K562 (cell line): ENCODE results near the gene LTA. TPM values are rescaled to one million over a fixed set of nuclear protein-coding genes. Genes with fewer than 3 reads are reported as not detected.

Experiments
- ARID1B ChIP-seq: fragments of 450-650 bp; IDR thresholded peaks from 2 replicates; pipeline ENCODE4 v1.6.1; 2016; ENCODE audit warnings: antibody characterized with exemption, mild to moderate bottlenecking, inconsistent platforms
- DPF2 ChIP-seq: fragments of 450-650 bp; IDR thresholded peaks from 2 replicates; pipeline ENCODE4 v1.6.1; 2016
- ETV5 ChIP-seq: sonication (generic); formaldehyde crosslinking; IDR thresholded peaks from 2 replicates; pipeline ENCODE4 v1.4.0; 2020; ENCODE audit warnings: low read depth, mild to moderate bottlenecking, missing genetic modification reagents
- HDAC2 ChIP-seq: fragments of 450-650 bp; IDR thresholded peaks from 2 replicates; pipeline ENCODE4 v1.6.1; 2016; ENCODE audit warnings: mild to moderate bottlenecking
- HIVEP1 ChIP-seq: fragments of 250-450 bp; sonication (Bioruptor Pico); IDR thresholded peaks from 2 replicates; pipeline ENCODE4 v1.4.0; 2020; ENCODE audit warnings: mild to moderate bottlenecking
- KDM1A ChIP-seq, 2 experiments: fragments of 450-650 bp; IDR thresholded peaks; 2 replicates each; pipeline ENCODE4 v1.6.1; 2016; ENCODE audit warnings: mild to moderate bottlenecking in 2 of 2
- KLF16 ChIP-seq: IDR thresholded peaks from 2 replicates; pipeline ENCODE4 v1.6.1; 2016; ENCODE audit warnings: antibody characterized with exemption
- LCOR ChIP-seq: sonication (generic); formaldehyde crosslinking; IDR thresholded peaks from 2 replicates; pipeline ENCODE4 v1.8.0; 2022; ENCODE audit warnings: mild to moderate bottlenecking, missing genetic modification reagents
- NEUROD1 ChIP-seq: fragments of 150-350 bp; IDR thresholded peaks from 2 replicates; pipeline ENCODE4 v1.6.1; 2014; ENCODE audit warnings: borderline replicate concordance, low read length, low read depth; ENCODE audit not compliant: partially characterized antibody
- RAD21 ChIP-seq, 2 experiments: fragments of 250-450 bp in 1 of 2; fragments of 450-650 bp in 1 of 2; sonication (Bioruptor Pico) in 1 of 2; formaldehyde crosslinking in 1 of 2; IDR thresholded peaks in 1 of 2; conservative IDR thresholded peaks in 1 of 2; 2 replicates each; pipeline versions ENCODE4 v1.4.0 to v1.8.0; 2020 to 2022; ENCODE audit warnings: mild to moderate bottlenecking in 2 of 2, moderate library complexity in 1 of 2
- RBFOX2 ChIP-seq: fragments of 200-400 bp; formaldehyde crosslinking; IDR thresholded peaks from 2 replicates; pipeline ENCODE4 v1.6.1; 2017; ENCODE audit warnings: low read depth, mild to moderate bottlenecking, low read length, moderate library complexity
- TBP ChIP-seq: optimal IDR thresholded peaks from 2 replicates; pipeline ENCODE3; 2011; ENCODE audit warnings: low read depth, low read length, improper control_type of control experiment
- TCF3 ChIP-seq: sonication (generic); formaldehyde crosslinking; IDR thresholded peaks from 2 replicates; pipeline ENCODE4 v1.4.0; 2020; ENCODE audit warnings: mild to moderate bottlenecking, missing genetic modification reagents
- XRCC5 ChIP-seq: fragments of 200-400 bp; formaldehyde crosslinking; IDR thresholded peaks from 2 replicates; pipeline ENCODE4 v1.6.1; 2017; ENCODE audit warnings: low read depth, mild to moderate bottlenecking, low read length
- YY1 ChIP-seq, 3 experiments: IDR thresholded peaks; 2 replicates each; pipeline ENCODE4 v1.6.1; 2011; ENCODE audit warnings: low read length in 2 of 3, mild to moderate bottlenecking in 2 of 3, moderate library complexity in 2 of 3, borderline replicate concordance in 1 of 3, control low read depth in 1 of 3, low read depth in 1 of 3; ENCODE audit not compliant: insufficient read depth in 3 of 3, insufficient replicate concordance in 2 of 3, control insufficient read depth in 1 of 3, insufficient read length in 1 of 3; ENCODE audit errors: extremely low read depth in 1 of 3
- ZNF12 ChIP-seq: sonication (generic); formaldehyde crosslinking; IDR thresholded peaks from 2 replicates; pipeline ENCODE4 v1.4.0; 2020; ENCODE audit warnings: mild to moderate bottlenecking, missing genetic modification reagents
- polyA plus RNA-seq, 8 experiments: library from polyadenylated mRNA; depleted of rRNA in 4 of 8; stranded (reverse) in 5 of 8; unstranded in 3 of 8; fragments of >200 nt; fragmentation: Nextera tagmentation in 2 of 8; fragmentation: Illumina TruSeq in 1 of 8; extraction: Ambion mirVana in 2 of 8; extraction: Trizol in 1 of 8; gene quantifications; 2 replicates each; pipeline versions ENCODE4 v1.2.1 to v1.2.3, GENCODE V29; 2011 to 2014; ENCODE audit warnings: inconsistent platforms in 1 of 8, missing spikeins in 1 of 8
- total RNA-seq, 7 experiments: library from RNA; depleted of rRNA in 6 of 7; stranded (reverse); fragments of >200 nt in 6 of 7; fragmentation: Illumina TruSeq in 2 of 7; extraction: Trizol in 2 of 7; gene quantifications; 2 replicates each; pipeline versions ENCODE4 v1.2.1 to v1.2.3, GENCODE V29; 2011 to 2021; ENCODE audit warnings: low replicate concordance in 1 of 7
- TF ChIP-seq, protein P1 (sequence below): sonication (generic); formaldehyde crosslinking; IDR thresholded peaks from 2 replicates; pipeline ENCODE4 v1.8.1; 2023; ENCODE audit warnings: mild to moderate bottlenecking, missing genetic modification reagents
- TF ChIP-seq, protein P2 (sequence below): fragments of 450-650 bp; IDR thresholded peaks from 2 replicates; pipeline ENCODE4 v1.7.1; 2018; ENCODE audit warnings: mild to moderate bottlenecking, low read depth; ENCODE audit not compliant: partially characterized antibody
- TF ChIP-seq, protein P3 (sequence below): fragments of 250-450 bp; sonication (Bioruptor Pico); IDR thresholded peaks from 2 replicates; pipeline ENCODE4 v1.5.0; 2021
- TF ChIP-seq, protein P4 (sequence below): fragments of 450-650 bp; IDR thresholded peaks from 2 replicates; pipeline ENCODE4 v1.6.1; 2014; ENCODE audit warnings: low read depth, mild to moderate bottlenecking, moderate library complexity, borderline replicate concordance

LTA gene
- total and polyA plus RNA-seq, 9 of the 15 experiments (the other 6 are each of a cell fraction or from before 2014, with no cell fraction given): 0.80 TPM; not detected in 8

GRCh38 chr6:31580807-31581433 lies 8.8 kb downstream of the LTA start (continued):
- TF ChIP-seq HIVEP1 (CRISPR knock-in tag) (0 out of 2 replicates have a peak, but pooled peaks have one; percentile 55), KLF16 (peak; percentile 39), ZNF12 (CRISPR knock-in tag) (peak; percentile 81), RAD21 (CRISPR knock-in tag; conservative IDR thresholded peaks at IDR 0.05 in 1 of 2, IDR thresholded peaks at IDR 0.05 in 1 of 2) (peak; percentile 86 to 88), XRCC5 (peak; percentile 96), HDAC2 (peak; percentile 80), RBFOX2 (peak; percentile 94), TBP (peak; percentile 80), KDM1A (IDR thresholded peaks at IDR 0.05) (no peak), TCF3 (CRISPR knock-in tag) (peak; percentile 31; the same call in 1 of the 2 replicates), ARID1B (peak; percentile 9; the same call in 1 of the 2 replicates), LCOR (peak; percentile 92), NEUROD1 (peak; percentile 50), ETV5 (CRISPR knock-in tag) (peak; percentile 55; the same call in 1 of the 2 replicates), DPF2 (no peak), YY1 (IDR thresholded peaks at IDR 0.05; ENCODE audit: borderline replicate concordance in 1 of 3, control insufficient read depth in 1 of 3, extremely low read depth in 1 of 3, insufficient read depth in 3 of 3, insufficient read length in 1 of 3, insufficient replicate concordance in 2 of 3, low read depth in 1 of 3, low read length in 2 of 3) (peak in 2 of 3 experiments; percentile 48 to 76)
- TF ChIP-seq, protein P1, sequence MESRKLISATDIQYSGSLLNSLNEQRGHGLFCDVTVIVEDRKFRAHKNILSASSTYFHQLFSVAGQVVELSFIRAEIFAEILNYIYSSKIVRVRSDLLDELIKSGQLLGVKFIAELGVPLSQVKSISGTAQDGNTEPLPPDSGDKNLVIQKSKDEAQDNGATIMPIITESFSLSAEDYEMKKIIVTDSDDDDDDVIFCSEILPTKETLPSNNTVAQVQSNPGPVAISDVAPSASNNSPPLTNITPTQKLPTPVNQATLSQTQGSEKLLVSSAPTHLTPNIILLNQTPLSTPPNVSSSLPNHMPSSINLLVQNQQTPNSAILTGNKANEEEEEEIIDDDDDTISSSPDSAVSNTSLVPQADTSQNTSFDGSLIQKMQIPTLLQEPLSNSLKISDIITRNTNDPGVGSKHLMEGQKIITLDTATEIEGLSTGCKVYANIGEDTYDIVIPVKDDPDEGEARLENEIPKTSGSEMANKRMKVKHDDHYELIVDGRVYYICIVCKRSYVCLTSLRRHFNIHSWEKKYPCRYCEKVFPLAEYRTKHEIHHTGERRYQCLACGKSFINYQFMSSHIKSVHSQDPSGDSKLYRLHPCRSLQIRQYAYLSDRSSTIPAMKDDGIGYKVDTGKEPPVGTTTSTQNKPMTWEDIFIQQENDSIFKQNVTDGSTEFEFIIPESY (CRISPR knock-in tag): peak; percentile 71; the same call in 1 of the 2 replicates
- TF ChIP-seq, protein P2, sequence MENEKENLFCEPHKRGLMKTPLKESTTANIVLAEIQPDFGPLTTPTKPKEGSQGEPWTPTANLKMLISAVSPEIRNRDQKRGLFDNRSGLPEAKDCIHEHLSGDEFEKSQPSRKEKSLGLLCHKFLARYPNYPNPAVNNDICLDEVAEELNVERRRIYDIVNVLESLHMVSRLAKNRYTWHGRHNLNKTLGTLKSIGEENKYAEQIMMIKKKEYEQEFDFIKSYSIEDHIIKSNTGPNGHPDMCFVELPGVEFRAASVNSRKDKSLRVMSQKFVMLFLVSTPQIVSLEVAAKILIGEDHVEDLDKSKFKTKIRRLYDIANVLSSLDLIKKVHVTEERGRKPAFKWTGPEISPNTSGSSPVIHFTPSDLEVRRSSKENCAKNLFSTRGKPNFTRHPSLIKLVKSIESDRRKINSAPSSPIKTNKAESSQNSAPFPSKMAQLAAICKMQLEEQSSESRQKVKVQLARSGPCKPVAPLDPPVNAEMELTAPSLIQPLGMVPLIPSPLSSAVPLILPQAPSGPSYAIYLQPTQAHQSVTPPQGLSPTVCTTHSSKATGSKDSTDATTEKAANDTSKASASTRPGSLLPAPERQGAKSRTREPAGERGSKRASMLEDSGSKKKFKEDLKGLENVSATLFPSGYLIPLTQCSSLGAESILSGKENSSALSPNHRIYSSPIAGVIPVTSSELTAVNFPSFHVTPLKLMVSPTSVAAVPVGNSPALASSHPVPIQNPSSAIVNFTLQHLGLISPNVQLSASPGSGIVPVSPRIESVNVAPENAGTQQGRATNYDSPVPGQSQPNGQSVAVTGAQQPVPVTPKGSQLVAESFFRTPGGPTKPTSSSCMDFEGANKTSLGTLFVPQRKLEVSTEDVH: peak; percentile 9
- TF ChIP-seq, protein P3, sequence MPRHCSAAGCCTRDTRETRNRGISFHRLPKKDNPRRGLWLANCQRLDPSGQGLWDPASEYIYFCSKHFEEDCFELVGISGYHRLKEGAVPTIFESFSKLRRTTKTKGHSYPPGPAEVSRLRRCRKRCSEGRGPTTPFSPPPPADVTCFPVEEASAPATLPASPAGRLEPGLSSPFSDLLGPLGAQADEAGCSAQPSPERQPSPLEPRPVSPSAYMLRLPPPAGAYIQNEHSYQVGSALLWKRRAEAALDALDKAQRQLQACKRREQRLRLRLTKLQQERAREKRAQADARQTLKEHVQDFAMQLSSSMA (CRISPR knock-in tag): no peak
- TF ChIP-seq, protein P4, sequence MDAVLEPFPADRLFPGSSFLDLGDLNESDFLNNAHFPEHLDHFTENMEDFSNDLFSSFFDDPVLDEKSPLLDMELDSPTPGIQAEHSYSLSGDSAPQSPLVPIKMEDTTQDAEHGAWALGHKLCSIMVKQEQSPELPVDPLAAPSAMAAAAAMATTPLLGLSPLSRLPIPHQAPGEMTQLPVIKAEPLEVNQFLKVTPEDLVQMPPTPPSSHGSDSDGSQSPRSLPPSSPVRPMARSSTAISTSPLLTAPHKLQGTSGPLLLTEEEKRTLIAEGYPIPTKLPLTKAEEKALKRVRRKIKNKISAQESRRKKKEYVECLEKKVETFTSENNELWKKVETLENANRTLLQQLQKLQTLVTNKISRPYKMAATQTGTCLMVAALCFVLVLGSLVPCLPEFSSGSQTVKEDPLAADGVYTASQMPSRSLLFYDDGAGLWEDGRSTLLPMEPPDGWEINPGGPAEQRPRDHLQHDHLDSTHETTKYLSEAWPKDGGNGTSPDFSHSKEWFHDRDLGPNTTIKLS: 0 out of 2 replicates have a peak, but pooled peaks have one; percentile 52
